ENCODE measurements around the gene USP19. TPM values are rescaled to one million over a fixed set of nuclear protein-coding genes. Genes with fewer than 3 reads are reported as not detected.

Gene USP19
- total RNA-seq, 1 experiment from 2014 or later, result 39.3 TPM

- Mint-ChIP-seq H3K9me3 (ENCODE audit: unreplicated experiment) (no peaks in the 10 kb centered on the region), H3K4me1 (ENCODE audit: insufficient read depth, unreplicated experiment) (peaks cover 12% of the 10 kb centered on the region), H3K27ac (ENCODE audit: low read depth, unreplicated experiment) (peak overlapping the region; percentile 90), H3K36me3 (ENCODE audit: insufficient read depth, unreplicated experiment) (peaks cover 53% of the 10 kb centered on the region), H3K27me3 (ENCODE audit: insufficient read depth, unreplicated experiment) (no peaks in the 10 kb centered on the region), H3K4me3 (ENCODE audit: unreplicated experiment) (peak overlapping the region; percentile 98)
- TF ChIP-seq CTCF (IDR thresholded peaks at IDR 0.05; ENCODE audit: unreplicated experiment), result no peak
- intact Hi-C loops (cut with micrococcal nuclease), result no loop called here
- POLR2A ChIA-PET, result interaction anchor here (0.7 to 4.4 kb wide), 9 partner anchors 11 to 242 kb away, joined by 3 to 63 read pairs (median 5); partner anchors contain the start of genes IMPDH2, LAMB2, QRICH1 and USP19
- CTCF ChIA-PET, result interaction anchor here (0.6 to 1.0 kb wide), 2 partner anchors 10 to 174 kb away, joined by 4 to 5 read pairs; no protein-coding TSS in a partner anchor
- BruUV-seq (replicated peaks), result TSS peak; percentile 43
- DNase-seq (ENCODE audit: unreplicated experiment), result no peak
These were observed 16.6 kb downstream of the USP19 start for GRCh38 chr3:49104052-49104426.

GRCh38 chr3:49100046-49100615 lies 20.5 kb downstream of the USP19 start:
- BruUV-seq (replicated peaks), result no TSS peak
- ChIA-PET POLR2A (interaction anchor here (0.8 kb wide), 1 partner anchor 21 kb away, joined by 4 read pairs; the partner anchor contains the start of gene USP19), CTCF (no interaction called here)
- Mint-ChIP-seq H3K9me3 (ENCODE audit: unreplicated experiment) (no peaks in the 10 kb centered on the region), H3K36me3 (ENCODE audit: insufficient read depth, unreplicated experiment) (peaks cover 68% of the 10 kb centered on the region), H3K27me3 (ENCODE audit: insufficient read depth, unreplicated experiment) (no peaks in the 10 kb centered on the region), H3K4me3 (ENCODE audit: unreplicated experiment) (no peak overlapping the region), H3K27ac (ENCODE audit: low read depth, unreplicated experiment) (no peak overlapping the region), H3K4me1 (ENCODE audit: insufficient read depth, unreplicated experiment) (peaks cover 7% of the 10 kb centered on the region)
- intact Hi-C loops (cut with micrococcal nuclease), result no loop called here
- no peak for TF ChIP-seq CTCF (IDR thresholded peaks at IDR 0.05; ENCODE audit: unreplicated experiment)
- no peak for DNase-seq (ENCODE audit: unreplicated experiment)

- TF ChIP-seq CTCF (IDR thresholded peaks at IDR 0.05; ENCODE audit: unreplicated experiment), result no peak
- H3K4me3 Mint-ChIP-seq (ENCODE audit: unreplicated experiment), result no peak overlapping the region
- no peaks in the 10 kb centered on the region for H3K9me3 Mint-ChIP-seq (ENCODE audit: unreplicated experiment)
- H3K27ac Mint-ChIP-seq (ENCODE audit: low read depth, unreplicated experiment), result no peak overlapping the region
- no peaks in the 10 kb centered on the region for H3K27me3 Mint-ChIP-seq (ENCODE audit: insufficient read depth, unreplicated experiment)
- POLR2A ChIA-PET, result interaction anchor here (0.7 kb wide), 1 partner anchor 87 kb away, joined by 3 read pairs; no protein-coding TSS in a partner anchor
- intact Hi-C loops (cut with micrococcal nuclease), result no loop called here
- DNase-seq (ENCODE audit: unreplicated experiment), result no peak
- CTCF ChIA-PET, result no interaction called here
- TSS peak; percentile 16 for BruUV-seq (replicated peaks)
- peaks cover 7% of the 10 kb centered on the region for H3K4me1 Mint-ChIP-seq (ENCODE audit: insufficient read depth, unreplicated experiment)
- peaks cover 65% of the 10 kb centered on the region for H3K36me3 Mint-ChIP-seq (ENCODE audit: insufficient read depth, unreplicated experiment)
These were observed 21.6 kb downstream of the USP19 start for GRCh38 chr3:49098910-49099630.

- no peaks in the 10 kb centered on the region for H3K27me3 Mint-ChIP-seq (ENCODE audit: insufficient read depth, unreplicated experiment)
These were observed 22.2 kb downstream of the USP19 start for GRCh38 chr3:49098429-49098828.

More at GRCh38 chr3:49098429-49098828, 22.2 kb downstream of the USP19 start:
- DNase-seq (ENCODE audit: unreplicated experiment), result peak; percentile 36
- ChIA-PET CTCF (no interaction called here), POLR2A (interaction anchor here (0.6 to 0.7 kb wide), 2 partner anchors 22 to 86 kb away, joined by 3 read pairs; partner anchors contain the start of gene USP19)
- TF ChIP-seq CTCF (IDR thresholded peaks at IDR 0.05; ENCODE audit: unreplicated experiment), result no peak
- H3K36me3 Mint-ChIP-seq (ENCODE audit: insufficient read depth, unreplicated experiment), result peaks cover 70% of the 10 kb centered on the region
- no TSS peak for BruUV-seq (replicated peaks)
- H3K27ac Mint-ChIP-seq (ENCODE audit: low read depth, unreplicated experiment), result no peak overlapping the region
- H3K4me1 Mint-ChIP-seq (ENCODE audit: insufficient read depth, unreplicated experiment), result peaks cover 4% of the 10 kb centered on the region
- no peaks in the 10 kb centered on the region for H3K9me3 Mint-ChIP-seq (ENCODE audit: unreplicated experiment)
- intact Hi-C loops (cut with micrococcal nuclease), result no loop called here
- H3K4me3 Mint-ChIP-seq (ENCODE audit: unreplicated experiment), result no peak overlapping the region

Data from MCF 10A (cell line).